IPS DF 6.9 (cell line): ENCODE measurements around the gene METTL6.
"Not testable (repeated sequence)": the region's sequence is repeated elsewhere in the genome, so short reads cannot be mapped to it uniquely, and the experiment has no call there.

Source experiments
- DNase-seq: peaks from one replicate; pipeline ENCODE4 v3.0.0-alpha.2; 2013; ENCODE audit warnings: low read depth, low spot score
- H3K27ac ChIP-seq: one replicate; pipeline ENCODE4 v1.5.1; 2013; ENCODE audit warnings: low read length, control low read depth
- H3K27me3 ChIP-seq: 2 replicates; pipeline ENCODE4 v1.6.1; 2013; ENCODE audit warnings: mild to moderate bottlenecking, low read length; ENCODE audit not compliant: control insufficient read depth, insufficient read depth
- H3K36me3 ChIP-seq: 2 replicates; pipeline ENCODE4 v1.6.1; 2013; ENCODE audit warnings: low read length; ENCODE audit not compliant: control insufficient read depth, insufficient read depth
- H3K4me1 ChIP-seq: 2 replicates; pipeline ENCODE4 v1.6.1; 2013; ENCODE audit warnings: low read length; ENCODE audit not compliant: control insufficient read depth, insufficient read depth
- H3K4me3 ChIP-seq: 2 replicates; pipeline ENCODE4 v1.5.1; 2013; ENCODE audit warnings: mild to moderate bottlenecking, low read length
- H3K9me3 ChIP-seq: 2 replicates; pipeline ENCODE4 v1.6.1; 2013; ENCODE audit warnings: low read length, inconsistent platforms; ENCODE audit not compliant: control insufficient read depth, insufficient read depth
- WGBS: extraction: QIAGEN DNeasy Blood & Tissue Kit; methylation state at CpG from one replicate; pipeline ENCODE4 v1.1.7; 2013; ENCODE audit warnings: mixed read lengths, missing lambda C conversion rate; ENCODE audit not compliant: insufficient read length, insufficient coverage; 5-methylcytosine and 5-hydroxymethylcytosine counted together

The METTL6 gene

GRCh38 chr3:15386654-15386955 is 40.7 kb downstream of the METTL6 start:
- not testable (repeated sequence) for DNase-seq, H3K4me1 ChIP-seq, H3K27me3 ChIP-seq, H3K9me3 ChIP-seq, H3K4me3 ChIP-seq, H3K36me3 ChIP-seq, H3K27ac ChIP-seq
- no CpG with 5 or more reads among the region's 5 CpGs for WGBS

GRCh38 chr3:15385901-15386653 is 41.3 kb downstream of the METTL6 start:
- Histone ChIP-seq H3K27ac (no peak overlapping the region), H3K4me3 (no peak overlapping the region), H3K27me3 (no peaks in the 10 kb centered on the region), H3K9me3 (no peaks in the 10 kb centered on the region; the same call in 1 of the 2 replicates), H3K36me3 (no peaks in the 10 kb centered on the region), H3K4me1 (no peaks in the 10 kb centered on the region)
- no CpG with 5 or more reads among the region's 1 CpG for WGBS
- no peak for DNase-seq

- no CpG with 5 or more reads among the region's 10 CpGs for WGBS
- not testable (repeated sequence) for H3K36me3 ChIP-seq, H3K27me3 ChIP-seq, H3K4me3 ChIP-seq, H3K27ac ChIP-seq, H3K9me3 ChIP-seq, H3K4me1 ChIP-seq, DNase-seq
Observed at GRCh38 chr3:15385238-15385695, 42.1 kb downstream of the METTL6 start.

GRCh38 chr3:15384510-15385237 is 42.7 kb downstream of the METTL6 start:
- H3K4me3 ChIP-seq, result no peak overlapping the region
- no CpG with 5 or more reads among the region's 4 CpGs for WGBS
- H3K9me3 ChIP-seq, result no peaks in the 10 kb centered on the region; the same call in 1 of the 2 replicates
- H3K36me3 ChIP-seq, result no peaks in the 10 kb centered on the region
- H3K4me1 ChIP-seq, result no peaks in the 10 kb centered on the region
- DNase-seq, result no peak
- no peak overlapping the region for H3K27ac ChIP-seq
- no peaks in the 10 kb centered on the region for H3K27me3 ChIP-seq

- H3K4me1 ChIP-seq, result no peaks in the 10 kb centered on the region; the same call in 1 of the 2 replicates
- no peaks in the 10 kb centered on the region for H3K36me3 ChIP-seq
- no peak overlapping the region for H3K27ac ChIP-seq
- no peaks in the 10 kb centered on the region; the same call in 1 of the 2 replicates for H3K9me3 ChIP-seq
- DNase-seq, result no peak
- H3K4me3 ChIP-seq, result no peak overlapping the region
- WGBS, result no CpG with 5 or more reads among the region's 3 CpGs
- H3K27me3 ChIP-seq, result no peaks in the 10 kb centered on the region
Observed at GRCh38 chr3:15382405-15382923, 44.9 kb downstream of the METTL6 start.

- Histone ChIP-seq H3K4me1 (no peaks in the 10 kb centered on the region; the same call in 1 of the 2 replicates), H3K27ac (no peak overlapping the region), H3K36me3 (no peaks in the 10 kb centered on the region), H3K4me3 (no peak overlapping the region), H3K9me3 (no peaks in the 10 kb centered on the region; the same call in 1 of the 2 replicates), H3K27me3 (no peaks in the 10 kb centered on the region)
- no peak for DNase-seq
- no CpG with 5 or more reads among the region's 6 CpGs for WGBS
Observed at GRCh38 chr3:15380980-15381890, 46.1 kb downstream of the METTL6 start.

- H3K9me3 ChIP-seq, result no peaks in the 10 kb centered on the region
- peak; percentile 90 for DNase-seq
- no peak overlapping the region for H3K27ac ChIP-seq
- no CpG with 5 or more reads among the region's 16 CpGs for WGBS
- no peak overlapping the region for H3K4me3 ChIP-seq
- H3K4me1 ChIP-seq, result no peaks in the 10 kb centered on the region; the same call in 1 of the 2 replicates
- no peaks in the 10 kb centered on the region for H3K27me3 ChIP-seq
- H3K36me3 ChIP-seq, result no peaks in the 10 kb centered on the region
Observed at GRCh38 chr3:15377961-15378791, 49.2 kb downstream of the METTL6 start.

- no peak overlapping the region for H3K4me3 ChIP-seq
- no peaks in the 10 kb centered on the region for H3K9me3 ChIP-seq
- no peak overlapping the region for H3K27ac ChIP-seq
- DNase-seq, result no peak
- no peaks in the 10 kb centered on the region for H3K36me3 ChIP-seq
- H3K4me1 ChIP-seq, result no peaks in the 10 kb centered on the region; the same call in 1 of the 2 replicates
- no CpG with 5 or more reads among the region's 22 CpGs for WGBS
- H3K27me3 ChIP-seq, result no peaks in the 10 kb centered on the region
Observed at GRCh38 chr3:15375461-15376000, 51.8 kb downstream of the METTL6 start.

GRCh38 chr3:15372918-15373317 is 54.4 kb downstream of the METTL6 start:
- no peak for DNase-seq
- WGBS, result no CpG with 5 or more reads among the region's 4 CpGs
- Histone ChIP-seq H3K27me3 (no peaks in the 10 kb centered on the region), H3K36me3 (no peaks in the 10 kb centered on the region), H3K4me3 (no peak overlapping the region), H3K9me3 (no peaks in the 10 kb centered on the region), H3K27ac (no peak overlapping the region), H3K4me1 (no peaks in the 10 kb centered on the region; the same call in 1 of the 2 replicates)
